HG03442 (cell line): ENCODE data around the gene ZC3H7A.

Experiments
- ATAC-seq: cut with Tn5 transposase; IDR thresholded peaks from one replicate; pipeline ENCODE4 v1.9.1; 2021; ENCODE audit warnings: mild to moderate bottlenecking, moderate library complexity; ENCODE audit not compliant: unreplicated experiment

The ZC3H7A gene

DNA sequence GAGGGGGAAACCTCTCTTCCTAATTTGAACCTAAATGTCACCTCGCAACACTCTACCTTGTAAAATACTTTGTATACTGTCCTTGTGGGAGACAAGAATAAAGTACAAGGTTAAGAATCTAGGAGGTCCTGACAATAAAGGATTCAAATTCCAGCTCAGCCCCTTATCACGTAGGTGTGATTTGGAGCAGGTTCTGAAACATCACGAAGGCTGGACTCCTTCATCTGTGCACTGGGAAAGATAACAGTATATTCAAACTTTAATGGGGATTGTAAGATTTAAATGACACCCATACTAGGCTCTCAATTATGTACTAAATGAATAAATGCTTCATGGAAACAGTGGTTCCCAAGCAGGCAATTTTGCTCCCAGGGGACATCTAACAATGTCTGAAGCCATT, 56.5 kb downstream of the ZC3H7A start:
- ATAC-seq, result no peak

- no peak for ATAC-seq
Measured at GRCh38 chr16:11738742-11739544, 58.1 kb downstream of the ZC3H7A start.

- no peak for ATAC-seq
Measured at GRCh38 chr16:11737713-11738112, 59.3 kb downstream of the ZC3H7A start.

DNA sequence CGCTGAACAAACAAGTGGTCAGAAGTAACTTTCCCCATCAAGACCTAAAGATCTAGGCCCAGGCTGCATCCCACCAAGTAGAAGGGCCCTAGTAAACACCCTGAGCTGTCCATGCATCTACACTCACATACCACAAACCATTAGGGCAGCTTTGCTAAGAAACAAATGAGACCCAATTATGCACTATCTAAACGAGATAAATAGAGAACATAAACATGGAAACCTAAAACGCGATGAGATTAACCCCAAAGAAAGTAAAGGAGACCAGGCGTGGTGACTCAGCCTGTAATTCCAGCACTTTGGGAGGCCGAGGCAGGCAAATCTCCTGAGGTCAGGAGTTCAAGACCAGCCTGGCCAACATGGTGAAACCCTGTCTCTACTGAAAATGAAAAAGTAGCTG, 60.2 kb downstream of the ZC3H7A start:
- no peak for ATAC-seq

DNA sequence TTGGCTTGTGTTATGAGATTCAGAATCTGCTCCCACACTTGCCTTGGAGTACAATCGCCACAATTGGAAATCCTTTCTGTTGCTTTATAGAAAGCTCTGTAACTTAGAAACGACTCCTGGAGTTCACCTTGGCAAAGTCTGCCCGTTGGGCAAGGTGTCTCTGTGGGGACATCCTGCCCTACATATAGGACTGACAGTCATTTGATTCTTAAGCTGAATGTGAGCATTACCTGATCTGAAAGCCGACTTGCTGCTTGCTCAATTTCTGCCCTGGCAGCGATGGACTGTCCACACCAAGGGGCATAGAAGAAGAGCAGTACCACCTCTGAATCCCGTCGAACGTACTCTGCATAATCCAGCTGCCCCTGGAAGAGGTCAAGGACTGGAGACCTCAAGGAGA, 61.3 kb downstream of the ZC3H7A start:
- ATAC-seq, result no peak

DNA sequence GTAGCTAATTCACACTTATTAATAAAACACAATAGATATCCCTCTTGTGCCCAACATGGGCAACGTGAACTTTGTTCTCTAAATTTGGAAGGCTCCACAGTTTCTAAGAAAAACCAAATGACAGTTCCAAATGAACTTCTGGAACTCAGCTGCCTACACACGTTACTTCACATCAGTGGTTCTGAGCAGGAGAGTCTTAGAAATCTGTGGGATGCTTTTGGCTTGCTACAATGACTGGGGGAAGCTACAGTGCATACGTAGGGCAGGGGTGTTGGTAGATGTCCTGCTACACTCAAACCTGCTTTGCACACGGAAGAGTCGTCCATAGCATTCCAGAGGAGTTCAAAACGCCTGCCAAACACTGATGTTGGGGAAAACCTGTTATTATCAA, 62.4 kb downstream of the ZC3H7A start:
- no peak for ATAC-seq

DNA sequence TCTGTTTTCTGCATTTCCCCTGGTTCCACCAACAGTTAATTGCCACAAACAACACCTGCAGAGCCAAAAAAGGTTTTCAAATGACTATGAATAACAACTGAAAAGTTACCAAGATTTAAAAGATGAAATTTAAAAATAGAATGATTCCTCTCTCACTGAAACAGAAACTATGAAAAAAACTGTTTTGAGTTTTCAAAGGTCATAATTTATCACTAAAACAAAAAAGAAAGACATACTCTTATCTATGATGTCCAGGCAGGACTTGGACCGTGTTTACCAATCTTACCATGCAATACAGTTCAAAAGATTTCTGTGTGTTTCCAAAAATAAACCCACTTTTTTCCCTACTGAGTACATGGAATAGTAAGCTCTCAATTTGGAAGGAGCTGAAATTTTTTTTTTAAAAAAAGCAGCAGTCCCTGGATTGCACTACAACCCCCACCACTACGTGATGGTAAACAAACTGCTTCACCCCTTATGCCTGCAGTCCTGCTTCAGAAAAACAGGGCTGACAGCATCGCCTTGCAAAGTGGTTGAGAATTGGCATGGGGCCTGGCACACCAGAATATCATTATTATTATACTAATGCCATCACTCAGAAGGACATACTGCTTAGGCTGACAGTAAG, 62.9 kb downstream of the ZC3H7A start:
- ATAC-seq, result no peak

- no peak for ATAC-seq
Measured at GRCh38 chr16:11731222-11731621, 65.8 kb downstream of the ZC3H7A start.

DNA sequence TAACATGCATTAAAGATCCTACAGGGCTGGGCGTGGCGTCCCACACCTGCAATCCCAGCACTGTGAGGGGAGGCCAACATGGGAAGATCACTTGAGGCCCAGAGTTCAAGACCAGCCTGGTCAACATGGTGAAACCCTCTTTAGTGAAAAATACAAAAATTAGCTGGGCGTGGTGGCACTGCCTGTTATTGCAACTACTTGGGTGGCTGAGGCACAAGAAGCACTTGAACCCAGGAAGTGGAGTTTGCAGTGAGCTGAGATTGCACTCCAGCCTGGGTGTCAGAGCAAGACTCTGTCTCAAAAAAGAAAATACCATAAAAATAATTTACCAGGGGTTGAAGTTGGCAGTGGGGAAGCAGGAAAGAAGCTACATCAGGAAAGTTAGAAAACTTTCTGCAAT, 67.3 kb downstream of the ZC3H7A start:
- no peak for ATAC-seq

DNA sequence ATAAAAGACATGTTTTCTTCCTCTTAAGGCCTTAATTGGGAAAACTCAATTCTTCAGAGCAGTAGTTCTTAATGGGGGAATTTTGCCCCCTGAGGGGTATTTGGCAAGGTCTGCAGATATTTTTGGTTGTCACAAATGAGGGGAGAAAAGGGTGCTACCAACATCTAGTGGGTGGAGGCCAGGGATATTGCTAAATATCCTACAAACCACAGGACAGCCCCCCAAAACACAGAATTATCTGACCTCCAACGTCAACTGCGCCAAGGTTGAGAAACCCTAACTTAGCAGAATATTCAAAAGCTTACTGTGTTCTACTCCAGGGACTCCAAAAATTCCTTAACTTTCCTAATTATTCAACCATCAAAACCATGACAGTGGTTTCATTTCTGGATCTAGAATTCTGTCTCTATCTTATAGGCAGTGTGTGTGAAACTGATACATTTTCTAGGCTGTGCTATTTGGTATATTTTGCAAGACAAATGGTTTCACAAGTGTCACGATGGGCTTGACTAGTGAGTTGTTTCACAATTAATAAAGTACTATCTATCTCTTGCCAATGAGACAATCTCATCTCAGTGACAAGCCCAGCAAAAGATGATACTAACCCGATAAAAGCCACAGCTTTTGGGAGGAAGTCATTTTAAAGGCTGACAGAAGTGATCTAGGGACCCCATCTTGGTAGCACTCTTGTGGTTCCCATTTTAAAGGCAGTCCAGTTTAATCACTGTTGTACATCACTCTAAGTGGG, 69.1 kb downstream of the ZC3H7A start:
- no peak for ATAC-seq

DNA sequence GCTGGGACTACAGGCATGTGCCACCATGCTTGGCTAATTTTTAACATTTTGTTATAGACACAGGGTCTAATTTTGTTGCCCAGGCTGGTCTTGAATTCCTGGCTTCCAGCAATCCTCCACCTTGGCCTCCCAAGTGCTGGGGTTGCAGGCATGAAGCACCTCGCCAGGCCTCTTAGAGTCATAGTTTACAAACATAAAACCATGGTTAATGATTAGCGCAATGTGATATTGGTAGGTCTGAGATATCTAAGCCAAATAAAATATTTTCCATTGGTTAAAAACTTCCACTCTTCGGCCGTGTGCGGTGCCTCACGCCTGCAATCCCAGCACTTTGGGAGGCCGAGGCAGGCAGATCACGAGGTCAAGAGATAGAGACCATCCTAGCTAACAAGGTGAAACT, 71.0 kb downstream of the ZC3H7A start:
- no peak for ATAC-seq

DNA sequence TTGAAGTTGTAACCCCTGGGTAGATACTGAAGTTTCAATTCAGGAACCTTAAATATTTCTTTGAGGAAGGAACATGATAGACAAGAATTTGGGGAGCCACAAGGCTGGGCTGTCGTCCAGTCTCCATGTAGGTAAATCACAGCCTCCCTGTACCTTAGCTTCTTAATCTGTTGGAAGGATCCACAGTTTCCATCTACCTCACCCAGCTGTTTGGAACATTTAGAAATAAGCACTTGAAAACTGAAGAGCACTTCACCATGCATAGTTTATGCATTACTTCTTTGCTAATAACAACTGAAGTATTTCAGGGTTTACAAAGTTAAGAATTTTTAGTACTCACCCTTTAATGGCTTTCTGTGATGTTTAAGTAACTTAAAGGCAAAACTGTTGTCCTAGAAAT, 71.6 kb downstream of the ZC3H7A start:
- ATAC-seq, result no peak

GRCh38 chr16:11722468-11722808, 74.6 kb downstream of the ZC3H7A start:
- no peak for ATAC-seq

- ATAC-seq, result no peak
Measured at GRCh38 chr16:11721781-11722467, 75.1 kb downstream of the ZC3H7A start.

DNA sequence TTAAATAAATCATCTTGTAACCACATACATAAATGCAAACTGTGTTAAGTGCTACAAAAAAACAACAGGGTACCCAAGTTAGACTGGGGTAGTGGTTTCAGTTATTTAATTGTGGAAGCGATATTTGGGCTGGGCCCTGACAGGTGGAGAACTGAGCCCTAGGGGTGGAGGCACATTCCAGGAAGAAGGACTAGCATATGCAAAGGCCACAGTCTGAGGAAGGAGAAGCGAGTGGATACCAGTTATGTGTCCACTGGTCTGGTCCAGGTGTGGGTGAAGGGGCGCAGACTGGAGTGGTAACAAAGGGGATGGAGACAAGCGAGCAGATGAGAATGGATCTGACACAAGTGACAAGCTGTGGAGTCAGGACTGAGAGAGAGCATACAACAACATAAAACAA, 77.3 kb downstream of the ZC3H7A start:
- no peak for ATAC-seq

DNA sequence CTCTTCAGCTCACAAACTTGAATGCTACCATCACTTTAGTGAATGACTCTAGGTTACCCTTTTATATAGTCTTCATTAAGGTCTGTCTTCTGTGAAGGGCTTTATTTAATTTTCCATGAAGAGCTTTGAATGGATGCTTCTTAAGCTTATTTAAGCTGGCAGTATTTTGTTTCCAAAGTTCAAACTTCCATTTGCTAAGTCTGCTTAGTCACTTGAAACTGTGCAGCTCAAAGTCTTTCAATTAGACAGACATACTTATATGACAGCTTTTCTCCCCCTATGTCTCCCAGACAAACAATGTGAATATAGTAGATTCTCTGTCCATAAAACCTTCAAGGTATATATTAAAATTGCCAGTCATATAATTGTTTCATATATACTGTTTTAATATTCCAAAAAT, 77.9 kb downstream of the ZC3H7A start:
- ATAC-seq, result no peak

GRCh38 chr16:11717811-11718210, 79.2 kb downstream of the ZC3H7A start:
- no peak for ATAC-seq

DNA sequence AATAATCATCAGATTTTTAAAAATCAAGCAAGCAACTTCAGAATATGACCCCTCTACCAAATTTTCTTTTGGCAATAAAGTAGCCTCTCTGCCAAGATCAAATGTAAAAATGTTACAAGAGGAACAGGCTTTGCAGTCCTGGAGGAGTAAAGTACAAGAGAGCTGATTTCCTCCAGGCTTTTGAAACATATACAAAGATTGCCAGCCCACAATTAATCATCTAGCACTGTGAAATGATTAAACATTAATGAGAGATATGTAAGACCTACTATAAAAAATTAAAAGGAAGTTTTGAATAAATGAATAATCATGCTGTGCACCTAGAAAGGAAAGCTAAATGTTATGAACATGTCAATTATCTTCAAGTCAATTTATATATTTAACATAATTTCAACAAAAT, 80.7 kb downstream of the ZC3H7A start:
- no peak for ATAC-seq

GRCh38 chr16:11715246-11715947, 81.7 kb downstream of the ZC3H7A start:
- no peak for ATAC-seq

DNA sequence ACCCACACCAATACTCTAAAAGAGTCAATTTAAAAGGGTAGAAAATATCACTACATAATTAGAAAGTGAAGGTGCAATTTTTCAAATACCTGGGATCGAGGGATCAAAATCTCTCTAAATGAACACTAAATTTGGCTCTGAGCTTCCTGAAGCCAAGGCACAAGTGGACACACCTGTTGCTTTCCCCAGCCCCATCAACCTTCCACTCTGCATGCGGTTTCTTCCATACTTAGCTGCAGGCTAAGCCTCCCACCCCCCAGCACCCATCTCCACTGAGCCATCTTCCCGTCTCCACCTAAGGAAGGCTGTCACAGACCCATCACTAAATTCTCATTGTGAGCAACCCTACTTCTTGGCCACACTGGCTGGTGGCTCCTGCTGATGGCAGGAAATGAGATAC, 84.9 kb downstream of the ZC3H7A start:
- ATAC-seq, result no peak

DNA sequence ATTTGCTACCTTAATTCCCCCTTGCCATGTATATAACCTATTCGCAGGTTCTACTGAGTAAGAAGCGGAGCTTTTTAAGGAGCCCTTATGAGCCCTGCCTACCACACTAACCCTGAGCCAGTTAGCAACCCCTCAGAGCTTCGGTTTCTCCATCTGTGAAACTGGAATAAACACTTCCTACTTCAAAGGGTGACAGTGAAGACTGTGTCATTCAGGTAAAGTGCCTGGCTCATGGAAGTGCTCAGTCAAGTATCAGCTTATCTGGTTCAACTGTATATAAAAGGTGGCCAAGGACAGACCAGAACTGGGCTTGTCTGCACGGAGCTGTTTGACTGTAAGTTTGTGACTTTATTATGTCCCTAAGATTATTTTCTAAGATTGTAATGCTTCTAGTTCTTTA, 85.4 kb downstream of the ZC3H7A start:
- no peak for ATAC-seq
